K562 (cell line): ENCODE measurements around the gene ZNF174. TPM values are rescaled to one million over a fixed set of nuclear protein-coding genes. Genes with fewer than 3 reads are reported as not detected.
A peak's percentile ranks its signal among the peaks of the same experiment; 100 is the strongest.

Source experiments
- DPF2 ChIP-seq: fragments of 450-650 bp; IDR thresholded peaks from 2 replicates; pipeline ENCODE4 v1.6.1; 2016
- FOXJ3 ChIP-seq: sonication (generic); formaldehyde crosslinking; IDR thresholded peaks from 2 replicates; pipeline ENCODE4 v1.4.0; 2020; ENCODE audit warnings: mild to moderate bottlenecking, missing genetic modification reagents
- GABPB1 ChIP-seq: sonication (generic); formaldehyde crosslinking; IDR thresholded peaks from 2 replicates; pipeline ENCODE4 v1.8.0; 2022; ENCODE audit warnings: mild to moderate bottlenecking, missing genetic modification reagents
- HES1 ChIP-seq: fragments of 450-650 bp; IDR thresholded peaks from 2 replicates; pipeline ENCODE4 v1.6.1; 2016; ENCODE audit warnings: low read depth, mild to moderate bottlenecking, moderate library complexity
- KLF6 ChIP-seq: fragments of 250-450 bp; sonication (Bioruptor Pico); IDR thresholded peaks from 2 replicates; pipeline ENCODE4 v1.4.0; 2020; ENCODE audit warnings: mild to moderate bottlenecking, moderate library complexity, borderline replicate concordance
- MAZ ChIP-seq, 2 experiments: fragments of 450-650 bp in 1 of 2; sonication (generic) in 1 of 2; formaldehyde crosslinking; IDR thresholded peaks in 1 of 2; conservative IDR thresholded peaks in 1 of 2; 2 replicates each; pipeline versions ENCODE4 v1.4.0 to v1.5.0; 2020; ENCODE audit warnings: mild to moderate bottlenecking in 1 of 2, missing genetic modification reagents in 1 of 2
- MGA ChIP-seq: fragments of 450-650 bp; IDR thresholded peaks from 2 replicates; pipeline ENCODE4 v1.6.1; 2016; ENCODE audit warnings: mild to moderate bottlenecking, moderate library complexity
- NRF1 ChIP-seq, 2 experiments: fragments of 450-650 bp; IDR thresholded peaks in 1 of 2; conservative IDR thresholded peaks in 1 of 2; 2 replicates each; pipeline ENCODE4 v1.6.1; 2014; ENCODE audit warnings: mild to moderate bottlenecking in 2 of 2
- RCOR1 ChIP-seq, 2 experiments: IDR thresholded peaks; 2 replicates each; pipeline ENCODE4 v1.6.1; 2012; ENCODE audit warnings: low read depth in 2 of 2, low read length in 2 of 2, borderline replicate concordance in 1 of 2, improper control_type of control experiment in 1 of 2
- RFX1 ChIP-seq: fragments of 450-650 bp; IDR thresholded peaks from 2 replicates; pipeline ENCODE4 v1.6.1; 2016; ENCODE audit warnings: mild to moderate bottlenecking, moderate library complexity
- SIN3A ChIP-seq, 2 experiments: fragments of 150-350 bp in 1 of 2; IDR thresholded peaks; 2 replicates each; pipeline ENCODE4 v1.6.1; 2011 to 2016; ENCODE audit warnings: borderline replicate concordance in 2 of 2, low read depth in 2 of 2, low read length in 2 of 2, mild to moderate bottlenecking in 2 of 2, moderate library complexity in 2 of 2; ENCODE audit not compliant: control insufficient read depth in 1 of 2
- SNIP1 ChIP-seq: fragments of 450-650 bp; IDR thresholded peaks from 2 replicates; pipeline ENCODE4 v1.7.1; 2017; ENCODE audit warnings: low read depth, mild to moderate bottlenecking
- SPI1 ChIP-seq: IDR thresholded peaks from 2 replicates; pipeline ENCODE4 v1.6.1; 2011; ENCODE audit warnings: low read depth, low read length, control low read depth, borderline replicate concordance
- ZFX ChIP-seq: sonication (generic); formaldehyde crosslinking; IDR thresholded peaks from 2 replicates; pipeline ENCODE4 v1.8.0; 2022; ENCODE audit warnings: mild to moderate bottlenecking, missing genetic modification reagents, moderate library complexity
- ZNF707 ChIP-seq: fragments of 250-450 bp; sonication (Bioruptor Pico); conservative IDR thresholded peaks from 2 replicates; pipeline ENCODE4 v1.8.0; 2022; ENCODE audit warnings: inconsistent platforms, mild to moderate bottlenecking, moderate library complexity
- polyA plus RNA-seq, 8 experiments: library from polyadenylated mRNA; depleted of rRNA in 4 of 8; stranded (reverse) in 5 of 8; unstranded in 3 of 8; fragments of >200 nt; fragmentation: Nextera tagmentation in 2 of 8; fragmentation: Illumina TruSeq in 1 of 8; extraction: Ambion mirVana in 2 of 8; extraction: Trizol in 1 of 8; gene quantifications; 2 replicates each; pipeline versions ENCODE4 v1.2.1 to v1.2.3, GENCODE V29; 2011 to 2014; ENCODE audit warnings: inconsistent platforms in 1 of 8, missing spikeins in 1 of 8
- total RNA-seq, 7 experiments: library from RNA; depleted of rRNA in 6 of 7; stranded (reverse); fragments of >200 nt in 6 of 7; fragmentation: Illumina TruSeq in 2 of 7; extraction: Trizol in 2 of 7; gene quantifications; 2 replicates each; pipeline versions ENCODE4 v1.2.1 to v1.2.3, GENCODE V29; 2011 to 2021; ENCODE audit warnings: low replicate concordance in 1 of 7

Gene ZNF174
- total and polyA plus RNA-seq, 9 of the 15 experiments (the other 6 are each of a cell fraction or from before 2014, with no cell fraction given) = 5.1 to 19.1 (median 12.5) TPM

GRCh38 chr16:3443108-3444031, 42.4 kb downstream of the ZNF174 start, which contains the start of the genes NAA60 and ZNF597 (continued):
- TF ChIP-seq MGA (peak; percentile 71), ZFX (CRISPR knock-in tag) (peak; percentile 65), MAZ (CRISPR knock-in tag; conservative IDR thresholded peaks at IDR 0.05 in 1 of 2, IDR thresholded peaks at IDR 0.05 in 1 of 2) (no peak), KLF6 (CRISPR knock-in tag) (no peak), NRF1 (conservative IDR thresholded peaks at IDR 0.05 in 1 of 2, IDR thresholded peaks at IDR 0.05 in 1 of 2) (0 out of 4 replicates have a peak, but pooled peaks have one; percentile 18 to 41), SIN3A (IDR thresholded peaks at IDR 0.05; ENCODE audit: borderline replicate concordance in 2 of 2, control insufficient read depth in 1 of 2, low read depth in 2 of 2, low read length in 2 of 2) (peak in 1 of 2 experiments; percentile 21; a peak in 1 of 4 replicates), HES1 (no peak), DPF2 (no peak), SPI1 (0 out of 2 replicates have a peak, but pooled peaks have one; percentile 32), SNIP1 (no peak), GABPB1 (CRISPR knock-in tag) (peak; percentile 81), RFX1 (no peak; the same call in 1 of the 2 replicates), RCOR1 (IDR thresholded peaks at IDR 0.05; ENCODE audit: borderline replicate concordance in 1 of 2, low read depth in 2 of 2, low read length in 2 of 2) (no peak), FOXJ3 (CRISPR knock-in tag) (no peak), ZNF707 (no peak)
